HG02642 (cell line): ENCODE measurements around the gene SV2A.
"Not testable (repeated sequence)": the region's sequence is repeated elsewhere in the genome, so short reads cannot be mapped to it uniquely, and the experiment has no call there.

Experiments used
- ATAC-seq: cut with Tn5 transposase; IDR thresholded peaks from one replicate; pipeline ENCODE4 v1.9.1; 2021; ENCODE audit warnings: mild to moderate bottlenecking; ENCODE audit not compliant: unreplicated experiment, poor library complexity

SV2A gene

DNA sequence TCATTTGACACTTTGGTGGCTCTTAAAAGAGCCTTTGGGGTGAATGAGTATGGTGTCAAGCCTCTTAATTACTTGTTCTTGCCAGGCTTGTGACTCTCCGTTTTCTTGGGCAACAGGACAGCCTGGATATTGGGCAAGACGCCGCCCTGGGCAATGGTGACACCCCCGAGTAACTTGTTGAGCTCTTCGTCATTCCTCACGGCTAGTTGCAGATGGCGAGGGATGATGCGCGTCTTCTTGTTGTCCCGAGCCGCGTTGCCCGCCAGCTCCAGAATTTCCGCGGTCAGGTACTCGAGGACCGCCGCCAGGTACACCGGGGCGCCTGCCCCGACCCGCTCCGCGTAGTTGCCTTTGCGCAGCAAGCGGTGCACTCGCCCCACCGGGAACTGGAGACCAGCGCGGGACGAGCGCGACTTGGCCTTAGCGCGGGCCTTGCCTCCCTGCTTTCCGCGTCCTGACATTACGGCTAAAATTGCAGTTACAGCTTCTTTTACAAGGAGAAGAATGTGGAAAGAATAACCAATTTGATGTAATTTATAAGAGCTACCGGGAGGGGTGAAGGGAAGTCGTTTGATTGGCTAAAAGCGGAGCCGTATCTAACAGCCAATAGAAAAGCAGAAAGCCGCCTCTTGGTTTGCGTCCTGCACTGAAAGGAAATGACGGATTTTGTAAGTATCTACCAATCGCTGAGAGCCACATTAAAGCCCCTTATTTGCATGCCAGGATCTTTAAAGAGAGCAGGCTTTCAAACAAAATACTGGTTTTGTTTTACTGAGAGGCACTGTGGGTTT lies 30.0 kb downstream of the SV2A start:
- ATAC-seq: peak; percentile 48

DNA sequence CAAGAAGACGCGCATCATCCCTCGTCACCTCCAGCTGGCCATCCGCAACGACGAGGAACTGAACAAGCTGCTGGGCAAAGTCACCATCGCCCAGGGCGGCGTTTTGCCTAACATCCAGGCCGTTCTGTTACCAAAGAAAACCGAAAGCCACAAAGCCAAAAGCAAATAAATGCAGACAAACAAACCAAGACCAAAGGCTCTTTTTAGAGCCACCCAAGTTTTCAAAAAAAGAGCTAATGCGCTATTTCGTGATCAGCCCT lies 30.5 kb downstream of the SV2A start:
- not testable (repeated sequence) for ATAC-seq

DNA sequence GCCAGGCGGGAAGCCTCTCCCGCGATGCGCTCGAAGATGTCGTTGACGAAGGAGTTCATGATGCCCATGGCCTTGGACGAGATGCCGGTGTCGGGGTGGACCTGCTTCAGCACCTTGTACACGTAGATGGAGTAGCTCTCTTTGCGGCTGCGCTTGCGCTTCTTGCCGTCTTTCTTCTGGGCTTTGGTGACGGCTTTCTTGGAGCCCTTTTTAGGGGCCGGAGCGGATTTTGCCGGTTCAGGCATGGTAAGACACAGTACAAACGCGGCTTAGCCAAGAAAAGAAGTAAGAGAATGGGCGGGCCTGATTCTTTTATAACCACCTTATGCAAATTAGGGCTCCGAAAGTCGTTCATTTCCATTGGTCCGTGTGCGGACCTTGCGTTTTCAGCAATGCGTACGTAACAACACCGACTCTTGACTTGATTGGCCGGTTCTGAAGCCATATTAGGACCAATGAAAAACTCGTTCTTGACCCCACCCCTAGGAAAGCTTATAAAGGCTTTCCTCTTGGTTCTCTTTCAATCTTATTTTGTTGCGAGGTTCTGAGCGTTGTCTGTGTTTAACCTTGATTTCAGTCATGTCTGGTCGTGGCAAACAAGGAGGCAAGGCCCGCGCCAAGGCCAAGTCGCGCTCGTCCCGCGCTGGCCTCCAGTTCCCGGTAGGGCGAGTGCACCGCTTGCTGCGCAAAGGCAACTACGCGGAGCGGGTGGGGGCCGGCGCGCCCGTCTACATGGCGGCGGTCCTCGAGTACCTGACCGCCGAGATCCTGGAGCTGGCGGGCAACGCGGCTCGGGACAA lies 31.0 kb downstream of the SV2A start:
- peak; percentile 64 for ATAC-seq

DNA sequence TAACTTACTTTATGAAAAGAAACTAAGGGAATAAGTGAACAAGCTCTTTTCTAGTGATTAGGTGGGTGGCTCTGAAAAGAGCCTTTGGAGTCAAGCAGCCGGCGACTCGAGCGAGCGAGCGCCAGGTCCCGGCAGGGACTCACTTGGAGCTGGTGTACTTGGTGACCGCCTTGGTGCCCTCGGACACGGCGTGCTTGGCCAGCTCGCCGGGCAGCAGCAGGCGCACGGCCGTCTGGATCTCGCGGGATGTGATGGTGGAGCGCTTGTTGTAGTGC lies 31.6 kb downstream of the SV2A start:
- not testable (repeated sequence) for ATAC-seq

DNA sequence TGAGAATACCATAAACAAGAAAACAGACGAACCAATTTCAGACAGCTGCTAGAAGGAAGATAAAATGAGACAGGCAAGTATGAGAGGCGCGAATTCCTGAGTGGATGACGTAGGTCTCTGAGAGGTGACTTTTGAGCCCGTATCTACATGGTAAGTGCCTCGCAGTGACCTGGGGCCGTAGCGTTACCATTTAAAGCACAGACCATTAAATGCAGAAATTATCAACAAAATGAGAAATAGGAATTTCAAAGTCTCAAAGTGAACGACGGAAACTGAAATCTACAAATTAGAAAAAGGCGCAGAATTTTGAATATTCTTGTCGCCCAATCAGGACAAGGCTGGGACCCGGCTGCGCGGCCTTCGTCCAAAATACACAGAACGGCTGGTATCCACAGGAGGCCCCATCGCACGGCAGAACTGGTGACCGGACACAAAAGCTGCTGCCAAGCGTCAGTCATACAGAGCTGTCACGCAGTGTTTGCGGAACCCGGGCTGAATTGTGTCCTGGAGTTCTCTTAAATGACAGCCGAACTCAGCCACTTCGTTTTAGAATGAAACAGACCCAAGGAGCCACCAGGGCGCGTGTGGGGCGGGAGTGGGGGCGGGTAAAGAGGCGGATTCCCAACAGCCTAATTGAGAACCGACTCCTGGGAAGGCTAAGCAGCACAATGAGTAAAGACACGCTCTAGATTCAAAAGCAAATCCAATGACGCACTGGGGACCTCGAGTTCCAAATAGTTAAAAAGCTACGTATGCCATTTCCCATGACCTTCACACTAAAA lies 32.1 kb downstream of the SV2A start:
- ATAC-seq: no peak

DNA sequence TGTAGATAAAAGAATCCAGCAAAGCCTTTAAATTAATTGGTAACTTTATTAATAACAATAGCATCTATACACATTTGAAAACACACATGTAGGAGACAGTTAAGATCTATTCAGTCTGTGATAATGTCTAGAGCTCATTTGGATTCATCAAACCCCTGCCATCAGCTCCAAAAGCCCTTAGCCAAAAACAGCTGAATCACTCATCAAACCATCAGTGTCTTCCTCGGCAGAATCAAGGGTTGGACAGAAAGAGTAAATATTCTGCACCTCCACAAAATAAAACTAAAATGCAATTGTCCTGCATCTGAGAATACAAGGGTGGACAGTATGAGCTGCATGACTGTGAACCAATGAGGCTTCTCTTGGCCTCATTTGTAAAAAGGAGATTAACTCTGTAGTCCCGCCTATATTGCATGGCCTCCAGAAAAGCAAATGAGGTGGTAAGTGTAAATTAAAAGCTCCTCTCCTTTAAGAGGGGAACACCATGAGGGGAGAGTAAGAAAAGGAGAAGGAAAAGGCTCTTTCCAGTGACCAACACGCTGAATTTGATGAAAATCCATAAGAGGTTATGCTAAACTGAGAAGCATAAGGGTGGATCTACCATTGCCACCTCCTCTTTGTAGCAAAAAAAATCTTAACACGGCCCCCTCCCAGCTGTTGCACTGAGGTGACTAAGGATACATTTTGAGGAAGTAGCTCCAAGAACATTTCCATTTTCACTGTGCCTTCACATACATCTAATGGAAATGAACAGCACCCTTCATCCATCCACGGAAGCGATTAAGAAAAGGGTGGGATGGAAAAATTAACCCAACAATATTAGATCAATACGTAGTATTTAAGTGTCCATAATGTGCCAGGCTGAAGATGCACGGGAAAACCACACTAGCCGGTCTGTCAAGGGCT lies 33.0 kb downstream of the SV2A start:
- no peak for ATAC-seq

DNA sequence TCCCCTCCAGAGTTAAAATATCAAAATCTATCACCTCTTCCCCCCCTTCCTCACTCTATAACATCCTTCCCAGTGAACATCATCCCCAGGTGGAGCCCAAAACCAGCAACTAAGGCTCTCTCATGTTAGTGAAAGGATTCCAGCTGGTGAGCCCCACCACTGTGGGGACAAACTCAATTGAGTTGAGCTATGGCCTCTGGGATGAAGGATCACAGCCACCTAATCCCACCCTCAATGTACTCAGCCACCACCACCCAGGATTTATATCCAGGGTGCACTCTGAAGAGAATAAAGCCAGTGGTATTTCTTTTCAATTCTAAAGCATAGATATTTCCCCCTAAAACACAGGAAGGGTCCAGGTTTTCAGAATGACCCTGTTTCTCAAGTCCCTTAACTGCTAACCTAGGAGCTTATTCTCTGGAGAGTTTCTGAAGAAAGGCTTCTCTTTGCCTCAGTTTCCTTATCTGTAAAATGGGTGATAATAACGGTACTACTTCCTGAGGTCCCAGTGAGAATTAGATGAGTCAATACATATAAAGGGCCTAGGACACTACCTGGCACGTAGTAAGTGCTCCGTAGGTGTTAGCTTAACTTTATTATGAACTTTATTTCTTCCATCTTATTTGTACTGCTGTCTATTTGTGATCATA lies 33.9 kb downstream of the SV2A start:
- no peak for ATAC-seq

DNA sequence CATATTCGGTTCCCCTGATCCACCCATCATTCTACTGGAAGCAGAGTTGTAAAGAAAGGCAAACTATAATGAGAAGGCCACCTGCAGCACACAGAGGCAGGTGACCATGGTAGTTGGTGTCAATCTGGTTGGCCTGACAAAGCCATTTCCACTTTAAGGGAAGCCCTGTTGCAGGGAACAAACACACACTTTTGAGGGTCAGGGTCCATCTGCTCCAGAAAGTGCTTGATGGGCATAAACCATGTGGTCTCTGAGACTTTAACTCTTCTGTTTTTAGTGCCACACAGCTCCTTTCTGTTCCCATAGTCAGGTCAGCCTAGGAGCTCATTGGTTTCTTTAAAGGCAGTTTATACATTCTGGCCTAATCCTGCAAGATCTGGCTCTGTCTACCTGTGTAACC lies 35.8 kb downstream of the SV2A start:
- ATAC-seq: no peak

DNA sequence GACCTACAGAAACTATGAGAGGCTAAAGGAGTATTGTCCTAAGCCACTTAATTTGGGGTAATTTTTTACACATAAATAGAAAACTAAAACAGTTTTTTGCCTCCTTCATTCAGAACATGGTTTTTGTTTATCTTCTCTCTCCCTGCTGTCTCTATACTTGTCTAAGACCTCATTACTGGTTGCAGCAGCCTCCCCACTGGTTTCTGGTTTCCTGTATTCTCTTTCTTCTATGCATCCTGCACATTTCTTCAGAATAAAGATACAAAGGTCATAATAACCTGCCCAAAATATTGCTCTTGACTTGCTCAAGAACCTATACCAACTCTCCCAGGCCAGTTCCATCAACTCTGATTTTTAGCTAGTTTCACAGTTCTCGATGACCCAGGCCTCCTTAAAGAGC lies 38.1 kb downstream of the SV2A start:
- ATAC-seq: no peak

DNA sequence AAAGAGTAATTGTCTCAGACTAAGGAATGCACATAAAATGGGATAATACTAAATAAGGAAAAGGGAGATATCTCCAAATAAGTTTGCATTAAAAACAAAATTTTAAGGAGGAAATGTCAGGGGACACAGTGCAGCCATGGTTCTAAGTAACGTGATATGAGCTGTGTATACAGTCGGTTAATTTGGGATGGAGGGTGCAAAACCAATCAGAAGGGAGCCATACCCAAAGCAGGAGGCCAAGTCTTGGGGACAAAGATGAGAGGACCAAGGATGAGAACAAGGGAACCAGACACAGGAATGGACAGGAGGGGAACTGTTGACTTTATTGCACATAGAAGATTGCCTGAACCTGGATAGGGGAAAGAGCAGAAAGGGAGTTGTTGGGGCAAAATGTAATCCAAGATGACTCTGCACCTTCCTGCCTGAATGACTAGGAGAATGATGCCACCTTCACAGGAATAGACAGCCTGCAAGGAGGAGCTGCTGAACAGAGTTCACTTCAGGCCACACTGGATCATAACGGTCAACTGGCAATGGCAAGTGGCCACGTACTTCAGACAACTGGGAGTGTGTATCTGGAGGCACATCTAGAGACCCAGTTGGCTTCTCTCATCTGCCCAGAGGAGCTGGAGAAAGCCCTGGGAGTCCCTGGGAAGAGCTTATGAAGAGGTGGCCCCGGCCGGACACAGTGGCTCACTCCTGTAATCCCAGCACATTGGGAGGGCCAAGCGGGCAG lies 40.3 kb downstream of the SV2A start:
- ATAC-seq: no peak

DNA sequence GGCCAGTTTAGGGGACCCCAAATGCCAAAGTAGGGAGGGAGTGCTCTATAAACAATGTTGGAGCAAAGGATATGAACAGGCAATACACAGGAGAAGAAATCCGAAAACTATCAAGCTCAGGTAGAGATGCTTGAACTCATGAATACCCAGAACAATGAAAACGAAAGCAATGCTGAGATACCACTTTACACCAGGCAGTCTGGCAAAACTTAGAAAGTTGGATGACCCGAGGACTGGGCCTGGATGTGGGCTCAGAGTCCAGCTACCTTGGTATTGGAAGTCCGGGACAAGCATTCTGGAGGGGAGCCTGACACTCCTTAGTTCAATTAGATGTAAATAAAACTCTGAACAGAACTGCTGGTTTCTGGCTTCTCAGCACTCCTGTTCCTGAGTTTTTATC lies 44.6 kb downstream of the SV2A start:
- not testable (repeated sequence) for ATAC-seq

DNA sequence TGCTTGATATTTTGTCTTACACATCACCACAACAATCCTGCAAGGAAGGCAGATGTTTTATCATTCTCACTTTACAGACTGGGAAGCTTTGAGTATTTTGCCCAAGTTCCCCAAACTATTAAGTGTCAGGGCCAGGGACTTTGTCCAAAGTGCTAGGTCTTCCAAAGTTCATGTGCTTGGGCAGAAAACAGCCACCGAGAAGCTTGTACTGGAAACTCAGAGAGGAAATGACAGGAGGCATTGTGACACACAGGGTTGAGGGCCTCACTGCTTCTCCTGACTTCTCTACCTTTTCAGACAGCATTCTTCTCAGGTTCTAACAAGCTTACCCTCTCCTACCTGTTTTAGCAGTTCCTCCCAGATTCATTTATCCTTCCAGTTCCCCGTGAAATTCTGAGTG lies 50.8 kb downstream of the SV2A start:
- not testable (repeated sequence) for ATAC-seq

DNA sequence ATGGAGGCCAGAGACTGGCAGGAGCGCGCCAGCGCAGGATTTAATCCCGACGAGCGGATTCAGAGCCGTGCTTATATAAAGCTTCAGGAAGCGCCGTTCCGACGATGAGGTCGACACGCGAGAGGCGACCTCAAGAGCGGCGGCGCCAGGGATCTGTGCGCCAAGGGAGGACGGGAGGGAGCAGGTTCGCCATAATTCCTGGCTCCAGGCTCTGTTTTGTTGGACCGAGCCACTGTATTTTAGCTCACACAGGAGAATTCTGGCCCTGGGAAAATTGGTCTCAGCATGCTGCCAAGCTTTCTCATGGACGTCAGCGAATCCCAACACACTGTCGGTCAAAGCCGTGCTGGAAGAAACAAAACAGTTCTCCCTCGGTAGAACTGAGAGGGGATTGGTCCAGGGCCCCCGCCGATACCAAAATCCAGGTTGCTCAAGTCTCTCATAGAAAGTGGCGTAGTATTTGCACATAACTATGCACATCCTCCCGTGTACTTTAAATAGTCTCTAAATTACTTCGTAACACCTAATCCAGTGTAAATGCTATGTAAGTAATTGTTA lies 56.1 kb downstream of the SV2A start:
- ATAC-seq: peak; percentile 16

DNA sequence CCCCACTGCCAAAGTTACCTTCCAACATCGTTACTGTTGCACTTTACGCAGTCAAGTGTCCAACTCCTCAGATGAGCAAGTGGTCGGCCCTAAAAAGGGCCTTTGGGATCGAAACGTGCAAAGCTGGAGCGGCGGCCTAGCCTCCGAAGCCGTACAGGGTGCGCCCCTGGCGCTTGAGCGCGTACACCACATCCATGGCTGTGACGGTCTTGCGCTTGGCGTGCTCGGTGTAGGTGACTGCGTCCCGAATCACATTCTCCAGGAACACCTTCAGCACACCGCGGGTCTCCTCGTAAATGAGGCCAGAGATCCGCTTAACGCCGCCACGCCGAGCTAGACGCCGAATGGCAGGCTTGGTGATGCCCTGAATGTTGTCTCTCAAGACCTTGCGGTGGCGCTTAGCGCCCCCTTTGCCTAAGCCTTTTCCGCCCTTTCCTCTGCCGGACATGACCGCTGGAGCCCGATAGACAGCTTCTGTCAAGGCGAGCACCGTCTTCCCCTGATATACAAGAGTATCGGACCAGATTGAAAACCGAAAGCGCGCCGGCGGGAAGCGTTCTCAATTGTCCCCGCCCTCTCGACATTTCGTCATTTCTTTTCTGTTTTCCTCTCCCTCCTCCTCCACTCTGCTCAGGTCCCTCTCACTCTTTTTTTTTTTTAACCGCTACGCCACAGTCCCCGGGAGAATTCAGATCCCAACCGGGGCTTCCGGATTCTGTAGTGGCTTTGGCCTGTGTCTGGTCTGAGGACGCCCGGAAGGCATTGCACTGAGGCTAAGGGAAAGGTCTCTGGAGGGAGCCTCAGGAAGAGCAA lies 56.8 kb downstream of the SV2A start:
- peak; percentile 77 for ATAC-seq

DNA sequence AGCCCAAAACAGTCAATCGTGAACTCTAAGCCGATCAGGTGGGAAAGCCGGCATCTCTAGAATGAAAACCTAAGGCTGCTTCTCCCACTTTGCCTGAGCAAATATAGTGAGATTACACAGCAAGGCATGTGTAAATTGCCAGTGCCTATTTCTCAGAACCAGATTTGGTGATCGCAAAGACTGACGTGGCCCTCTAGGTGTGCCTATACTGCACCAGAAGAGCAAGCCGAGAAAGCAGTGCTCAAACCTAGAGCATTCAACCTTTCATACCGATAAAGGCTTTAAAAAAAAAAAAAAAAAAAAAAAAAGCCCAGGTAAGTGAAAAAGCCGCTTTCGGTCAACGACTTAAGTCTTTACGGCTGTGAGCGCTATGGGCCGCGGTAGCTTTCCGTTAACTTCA lies 57.4 kb downstream of the SV2A start:
- ATAC-seq: peak; percentile 9
